Activated T-helper 9 cell treated with anti-CD3 and anti-CD28 coated beads, Interleukin-2, amount 50 U/mL, for 16 hours (primary cell): ENCODE data around the gene RASSF4.

Experiments used
- DNase-seq: peaks from one replicate; pipeline ENCODE4 v3.0.0-alpha.2; 2020; ENCODE audit warnings: low read depth

The RASSF4 gene

DNA sequence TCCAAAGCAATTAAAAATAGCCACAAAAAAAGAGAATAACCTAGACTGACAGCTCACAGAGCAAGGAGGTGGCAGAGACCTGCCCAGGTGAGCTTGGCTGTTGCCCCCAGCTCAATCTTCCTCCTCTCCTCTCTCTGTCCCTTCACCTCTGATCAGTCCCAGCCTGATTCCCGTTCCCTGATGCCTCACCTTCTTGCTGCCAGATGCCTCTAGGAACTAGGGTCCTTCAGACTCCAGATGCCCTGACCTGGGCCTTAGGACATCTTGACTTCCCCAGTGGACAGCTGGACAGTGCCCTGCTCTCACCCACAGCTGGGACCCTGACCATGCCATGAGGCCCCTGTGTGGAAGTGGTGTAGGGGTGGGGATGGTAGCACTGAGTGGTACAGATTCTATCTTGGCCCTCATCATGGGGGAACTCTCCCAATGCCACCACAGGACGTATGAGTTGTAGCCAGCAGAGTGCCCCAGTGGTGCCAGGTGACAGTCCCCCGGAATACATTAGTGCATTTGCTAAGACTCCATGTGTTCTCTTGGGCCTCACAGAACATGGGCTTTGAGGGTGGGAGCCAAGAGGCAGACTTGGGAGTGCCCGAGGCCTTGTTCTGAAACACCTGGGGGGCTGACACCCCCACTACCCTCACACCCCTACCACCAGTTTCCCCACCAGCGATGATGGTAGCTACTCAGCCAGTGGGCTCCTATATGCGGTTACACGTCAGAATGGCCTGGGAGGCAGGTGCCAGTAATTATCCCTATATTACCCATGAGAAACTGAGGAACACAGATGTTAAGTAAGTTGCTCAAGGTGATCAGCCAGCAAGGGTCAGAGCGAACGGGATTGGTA is 17.0 kb downstream of the RASSF4 start:
- no peak for DNase-seq

DNA sequence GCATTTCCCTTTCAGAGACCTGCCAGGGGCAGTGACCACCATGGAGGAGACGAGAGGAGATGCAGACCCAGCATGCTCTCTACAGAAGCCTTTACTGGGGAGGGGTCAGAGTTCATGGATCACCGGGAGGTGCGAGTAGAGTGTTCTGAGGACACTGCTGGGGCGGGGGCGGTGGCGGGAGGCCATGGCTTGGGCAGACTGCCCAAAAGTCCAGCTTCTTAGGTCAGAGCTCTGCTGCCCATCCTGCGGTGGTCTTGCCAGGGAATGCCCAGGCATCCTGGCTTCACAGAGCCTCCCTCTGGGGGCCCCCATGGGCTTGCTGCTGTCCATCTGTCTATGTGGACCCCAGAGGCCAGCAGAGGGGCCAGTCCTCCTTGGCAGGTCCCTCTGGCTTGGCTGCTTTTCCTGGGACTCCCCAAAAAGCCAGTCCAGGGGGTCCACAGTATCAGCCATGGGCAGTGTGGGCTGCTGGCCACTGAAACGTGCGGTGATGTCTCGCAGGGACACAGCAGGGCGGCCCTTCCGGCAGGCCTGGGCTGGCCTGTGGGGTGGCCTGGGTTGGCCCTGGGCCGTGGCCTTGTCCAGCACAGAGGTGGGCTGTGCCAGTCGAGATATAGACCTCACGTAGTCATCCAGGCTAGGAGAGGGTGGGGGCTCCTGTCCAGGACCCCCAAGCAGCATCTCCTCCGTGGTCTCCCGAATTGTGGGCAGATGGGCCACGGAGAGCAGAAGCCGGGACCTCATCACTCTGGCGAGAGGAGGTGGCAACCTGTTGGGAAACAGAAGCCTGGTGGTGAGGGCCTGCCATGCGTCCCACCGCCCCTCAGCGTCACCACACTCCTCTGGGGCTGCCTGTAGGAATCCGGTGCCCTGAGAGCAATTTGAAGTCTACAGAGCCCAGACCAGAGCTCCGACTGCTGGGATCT is 17.9 kb downstream of the RASSF4 start:
- DNase-seq, result no peak

DNA sequence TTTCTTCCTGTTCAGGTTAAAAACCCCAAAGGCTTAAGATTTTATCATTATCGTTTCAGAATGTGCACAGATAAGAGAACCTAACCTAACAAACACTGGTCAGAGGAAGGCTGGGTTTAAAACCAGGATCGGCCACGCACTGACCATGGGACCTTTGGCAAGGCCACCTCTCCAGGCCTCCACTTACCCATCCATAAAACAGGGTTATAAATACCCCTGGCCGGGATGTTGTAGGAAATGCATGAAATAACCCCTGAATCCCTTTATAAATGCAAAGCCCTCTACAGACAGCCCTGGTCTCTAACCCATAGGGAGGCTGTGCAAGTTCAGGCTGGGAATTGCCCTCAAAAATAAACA is 18.6 kb downstream of the RASSF4 start:
- DNase-seq, result no peak

DNA sequence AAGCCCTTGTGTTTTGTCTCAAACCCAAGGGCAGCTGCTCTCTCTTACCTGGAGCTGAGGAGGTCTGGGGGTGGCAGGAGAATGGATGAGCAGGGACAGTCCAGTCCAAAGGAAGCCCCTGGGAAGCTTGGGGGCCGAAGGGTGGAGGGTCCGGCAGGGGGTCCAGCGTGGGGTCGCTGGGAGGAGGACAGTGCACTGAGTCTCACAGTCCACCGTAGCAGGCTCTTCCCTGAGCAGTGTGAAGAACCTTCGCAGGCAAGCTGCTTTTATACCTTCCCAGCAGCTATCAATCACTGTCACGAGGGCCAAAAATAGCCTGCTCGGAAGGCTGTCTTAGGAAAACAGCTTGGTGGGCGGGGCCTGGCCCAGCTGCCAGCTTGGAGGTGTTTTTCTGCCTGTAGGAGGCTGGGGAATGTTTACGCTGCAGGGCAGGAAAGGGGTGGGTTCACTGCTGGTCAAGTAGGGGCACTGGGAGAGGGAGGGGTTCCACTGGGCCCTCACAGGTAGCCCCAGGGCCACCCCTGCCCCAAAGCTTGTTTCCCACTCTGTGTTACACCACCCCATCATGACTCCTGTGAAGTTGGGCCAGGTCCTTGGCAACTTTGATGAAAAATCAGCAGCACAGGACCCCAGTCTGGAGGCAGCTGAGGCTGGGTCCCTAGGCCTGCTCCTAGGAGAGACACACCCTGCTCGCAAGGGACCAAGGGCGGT is 19.1 kb downstream of the RASSF4 start, which contains the start of gene DEPP1:
TSS of gene DEPP1 (minus strand) at position 240 of the 711 bp plus-strand sequence. CDS start 779 bp downstream, outside the sequence.
- DNase-seq, result no peak

DNA sequence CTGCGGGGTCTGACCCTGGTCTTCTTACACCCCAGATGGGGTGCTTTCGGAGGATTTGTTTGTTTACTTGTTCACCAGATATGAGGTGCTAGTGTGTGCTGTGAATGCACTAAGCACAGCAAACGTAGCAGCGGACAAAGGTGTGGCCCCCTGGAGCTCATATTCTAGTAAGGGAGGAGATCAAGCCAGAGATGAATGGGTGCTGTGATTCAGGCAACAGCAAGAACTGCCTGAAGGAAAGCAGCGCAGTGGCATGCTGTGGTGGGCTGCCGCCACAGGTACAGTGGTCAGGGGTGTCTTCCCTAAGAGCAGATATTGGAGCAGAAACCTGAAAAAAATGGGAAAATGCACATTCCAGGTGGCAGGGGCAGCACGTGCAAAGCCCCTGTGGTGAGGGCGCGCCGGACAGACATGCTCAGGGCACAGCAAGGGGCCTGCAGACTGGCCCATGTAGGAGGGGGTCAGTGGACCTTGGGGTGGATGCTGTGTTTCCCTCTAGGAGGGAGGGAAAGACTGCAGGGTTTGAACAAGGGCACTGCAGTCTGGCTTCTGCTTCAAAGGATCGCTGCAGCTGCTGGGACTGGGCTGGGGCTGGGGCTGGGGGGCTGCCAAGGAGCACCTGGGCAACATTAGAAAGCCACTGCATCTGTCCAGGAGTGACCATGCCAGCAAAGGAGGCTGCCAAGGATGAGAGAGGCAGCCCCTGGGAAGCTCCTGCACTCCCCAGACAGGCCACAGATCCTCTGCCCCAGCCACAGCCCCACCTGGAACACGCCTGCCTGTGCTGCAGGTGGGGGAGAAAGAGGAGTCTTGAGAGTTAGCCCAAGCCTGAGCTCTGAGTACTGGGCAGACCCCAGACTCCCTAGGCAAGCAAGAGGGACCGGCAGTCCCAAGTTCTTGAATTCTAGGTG is 19.9 kb downstream of the RASSF4 start:
- no peak for DNase-seq

DNA sequence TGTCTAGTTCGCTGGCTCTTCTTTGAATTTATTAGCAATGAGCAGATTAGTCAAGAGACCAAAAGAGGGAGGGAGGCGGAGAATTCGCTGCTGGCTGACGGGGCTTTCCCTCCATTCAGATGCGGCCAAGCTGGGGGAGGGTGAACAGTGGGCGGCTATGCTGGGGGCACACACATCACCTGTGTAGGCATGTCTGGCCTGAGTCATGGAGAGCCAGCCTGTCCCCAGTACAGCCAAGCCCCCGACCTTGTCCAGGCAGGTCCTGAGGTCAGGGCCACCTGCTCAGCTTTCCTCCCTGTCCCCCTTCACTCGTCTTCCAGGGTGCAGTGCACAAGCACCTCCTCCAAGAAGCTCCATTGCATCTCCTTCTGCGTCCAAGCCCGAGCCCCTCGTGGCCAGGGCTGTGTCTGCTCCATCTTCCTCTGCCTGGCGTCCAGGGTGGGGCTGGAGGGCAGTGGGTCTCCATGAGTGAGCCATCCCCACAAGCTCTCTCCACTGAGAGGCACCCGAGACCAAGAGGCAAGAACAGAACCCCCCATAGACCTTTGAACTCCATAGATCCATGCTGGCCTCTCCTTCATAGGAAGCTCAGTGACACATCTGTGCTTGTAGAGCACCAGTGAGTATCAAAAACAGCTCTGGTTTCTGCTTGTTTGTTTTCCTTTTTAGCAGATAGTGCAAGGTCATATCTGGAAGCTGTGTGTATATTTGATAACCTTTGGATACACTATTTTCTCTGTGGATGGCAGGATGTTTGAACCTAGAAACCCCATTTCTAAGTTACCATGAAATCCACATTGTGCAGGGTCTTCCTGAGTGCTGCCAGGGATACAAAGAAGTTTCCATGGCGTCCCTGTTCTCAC is 20.9 kb downstream of the RASSF4 start:
- no peak for DNase-seq

DNA sequence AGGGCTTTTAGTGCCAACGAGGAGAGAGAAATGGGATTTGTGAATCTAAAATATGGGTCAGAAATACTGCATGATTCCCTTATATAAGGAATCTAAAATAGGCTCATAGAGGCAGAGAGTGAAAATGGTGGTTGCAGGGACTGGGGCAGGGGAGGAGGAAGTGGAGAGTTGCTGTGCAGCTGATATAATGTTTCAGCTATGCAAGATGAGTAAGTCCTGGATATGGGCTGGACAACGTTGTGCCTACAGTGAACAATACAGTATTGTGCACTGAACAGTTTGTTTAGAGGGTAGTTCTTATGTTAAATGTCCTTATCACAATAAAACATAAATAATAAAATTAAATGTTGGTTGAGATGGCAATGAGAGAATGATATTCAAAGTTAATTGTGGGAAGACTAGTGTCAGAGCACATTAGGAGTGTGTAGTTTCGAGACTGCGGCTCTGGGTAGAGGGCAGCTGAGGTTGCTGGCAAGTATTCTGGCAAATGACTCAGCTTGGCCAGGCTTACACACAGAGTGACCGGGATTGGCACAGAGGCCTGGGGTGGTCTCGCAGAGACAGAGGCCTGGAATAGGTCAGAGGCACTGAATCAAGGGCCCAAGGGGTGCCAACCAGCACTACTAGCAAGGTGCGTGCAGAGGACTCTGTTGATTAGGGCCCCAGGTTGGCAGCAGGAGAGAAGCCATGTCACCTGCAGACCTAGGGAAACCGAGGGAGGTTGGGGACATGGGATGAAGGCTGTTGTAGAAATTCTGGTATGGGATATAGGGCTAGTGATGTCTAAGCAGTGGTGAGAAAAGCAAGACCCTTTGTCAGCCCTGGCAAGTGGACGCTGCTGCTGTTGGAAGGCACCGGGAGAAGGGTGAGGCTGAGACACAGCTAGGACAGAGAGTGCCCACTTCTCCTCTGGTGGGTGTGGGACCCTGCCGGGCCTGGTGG is 21.8 kb downstream of the RASSF4 start:
- DNase-seq, result no peak

DNA sequence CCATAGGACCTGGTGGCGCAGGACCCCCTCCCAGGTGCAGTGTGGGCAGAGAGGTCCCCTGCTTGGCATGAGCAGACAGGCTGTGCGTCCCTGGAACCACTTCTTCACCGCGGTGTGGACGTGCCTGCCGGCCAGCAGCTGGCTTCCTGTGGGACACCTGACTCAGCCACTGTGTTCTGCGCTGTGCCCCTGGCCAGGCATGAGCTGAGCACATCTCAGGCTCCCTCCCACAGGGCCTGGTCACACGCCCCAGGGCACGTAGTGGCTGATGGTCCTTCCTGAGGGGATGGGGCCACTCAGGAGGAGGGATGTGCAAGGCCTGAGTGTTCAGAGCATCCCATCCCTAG is 22.5 kb downstream of the RASSF4 start:
- no peak for DNase-seq

DNA sequence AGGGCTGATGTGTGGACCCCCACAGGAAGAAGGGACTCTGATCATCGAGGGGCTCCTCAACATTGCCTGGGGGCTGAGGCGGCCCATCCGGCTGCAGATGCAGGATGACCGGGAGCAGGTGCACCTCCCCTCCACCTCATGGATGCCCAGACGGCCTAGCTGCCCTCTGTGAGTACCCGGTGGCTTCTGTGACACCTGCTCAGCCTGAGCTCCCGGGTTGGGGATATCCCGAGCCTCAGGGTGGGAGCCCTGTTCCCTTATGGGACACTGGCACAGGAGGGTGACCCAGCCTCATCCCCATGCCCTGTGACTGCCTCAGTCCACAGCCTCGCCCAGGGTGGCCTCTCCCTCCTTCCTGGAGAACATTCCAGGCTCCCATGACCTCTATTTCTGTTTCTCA is 22.9 kb downstream of the RASSF4 start:
- no peak for DNase-seq

DNA sequence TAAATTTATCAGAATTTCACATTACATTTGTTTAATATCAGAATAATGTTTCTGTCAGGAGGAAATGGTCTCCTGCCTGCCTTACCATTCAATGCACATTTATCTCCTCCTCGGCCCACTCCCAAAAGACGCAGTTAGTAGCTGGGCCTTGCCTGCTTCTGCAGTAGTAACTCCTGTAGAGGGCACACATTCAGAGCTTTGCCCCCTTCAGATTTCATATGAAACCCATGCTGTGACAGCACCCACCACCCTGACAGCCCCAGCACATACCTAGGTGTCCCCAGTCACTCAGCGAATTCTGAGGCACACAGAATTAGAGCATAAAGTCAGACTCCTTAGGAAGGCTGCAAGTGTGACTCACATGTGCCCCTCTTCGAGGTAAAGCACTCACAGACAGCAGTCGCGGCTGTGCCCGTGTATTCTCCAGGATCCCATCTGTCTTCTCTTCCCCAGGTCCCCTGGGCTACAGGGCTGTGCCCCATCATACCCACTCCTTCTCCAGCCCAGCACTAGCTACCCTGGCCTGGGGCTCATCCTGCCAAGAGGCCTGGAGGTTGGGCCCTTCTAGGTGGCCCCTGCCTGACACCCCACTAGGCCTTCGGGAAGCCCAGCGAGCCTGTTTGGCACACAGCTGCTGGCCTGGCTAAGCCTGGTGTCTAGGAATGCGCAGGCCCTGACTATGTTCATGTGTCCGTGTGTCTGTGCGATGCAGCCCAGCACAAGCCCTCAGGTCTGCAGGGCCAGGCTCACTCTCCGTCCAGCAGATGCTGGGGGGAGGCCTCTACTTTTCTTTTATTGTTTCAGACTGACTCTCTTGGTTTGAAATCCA is 23.7 kb downstream of the RASSF4 start:
- DNase-seq, result no peak

DNA sequence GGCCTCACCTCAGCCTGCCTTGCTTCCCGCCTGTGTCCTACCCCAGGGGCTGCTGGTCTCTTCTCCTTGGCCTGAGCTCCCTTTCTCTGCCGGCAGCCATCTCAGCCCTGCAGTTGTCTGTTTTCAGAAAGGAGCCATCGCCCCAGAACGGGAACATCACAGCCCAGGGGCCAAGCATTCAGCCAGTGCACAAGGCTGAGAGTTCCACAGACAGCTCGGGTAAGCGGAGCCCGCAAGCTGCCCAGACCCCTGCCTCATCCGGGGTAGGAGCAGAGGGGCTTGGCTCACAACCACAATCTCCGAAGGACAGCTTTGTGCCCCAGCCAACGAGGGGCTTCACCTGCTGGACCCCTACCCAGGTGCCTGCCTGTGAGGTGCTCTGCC is 24.3 kb downstream of the RASSF4 start:
- DNase-seq, result no peak

DNA sequence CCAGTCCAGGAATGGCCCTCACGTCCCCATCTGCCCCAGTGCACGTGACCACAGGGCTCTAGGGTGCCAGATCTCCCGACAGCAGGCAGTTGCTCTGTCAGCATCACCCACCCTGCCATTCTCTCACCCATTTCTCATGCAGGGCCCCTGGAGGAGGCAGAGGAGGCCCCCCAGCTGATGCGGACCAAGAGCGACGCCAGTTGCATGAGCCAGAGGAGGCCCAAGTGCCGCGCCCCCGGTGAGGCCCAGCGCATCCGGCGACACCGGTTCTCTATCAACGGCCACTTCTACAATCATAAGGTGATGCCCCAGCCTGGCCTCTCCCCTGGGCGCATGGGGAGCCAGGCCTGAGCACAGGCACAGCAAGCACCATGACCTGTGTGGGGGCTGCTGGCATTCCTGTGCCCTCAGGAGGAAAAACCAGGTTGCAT is 25.1 kb downstream of the RASSF4 start:
- DNase-seq, result no peak

DNA sequence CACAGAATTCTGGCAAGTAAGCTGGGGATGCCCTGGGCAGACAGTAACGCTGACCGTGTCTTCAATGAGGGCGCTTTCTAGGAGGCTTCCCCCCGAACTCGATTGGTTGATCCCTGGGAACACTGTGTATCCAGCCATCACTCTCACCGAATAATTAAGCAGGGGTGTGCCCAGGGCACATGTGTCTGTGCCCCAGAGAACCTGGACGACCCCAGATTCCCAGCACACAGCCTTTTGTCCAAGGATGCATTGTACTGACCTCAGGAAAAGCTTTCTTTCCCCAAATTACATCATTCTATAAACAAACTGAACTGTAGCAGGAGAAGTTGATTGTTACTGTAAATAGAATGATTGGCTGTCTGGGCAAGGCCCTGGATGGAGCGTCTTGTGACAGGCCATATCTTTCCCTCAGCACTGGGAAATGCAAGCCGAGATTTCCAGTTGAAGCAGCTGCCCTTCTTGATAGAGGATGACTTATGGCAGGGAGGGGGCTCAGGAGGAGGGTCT is 25.6 kb downstream of the RASSF4 start:
- no peak for DNase-seq

DNA sequence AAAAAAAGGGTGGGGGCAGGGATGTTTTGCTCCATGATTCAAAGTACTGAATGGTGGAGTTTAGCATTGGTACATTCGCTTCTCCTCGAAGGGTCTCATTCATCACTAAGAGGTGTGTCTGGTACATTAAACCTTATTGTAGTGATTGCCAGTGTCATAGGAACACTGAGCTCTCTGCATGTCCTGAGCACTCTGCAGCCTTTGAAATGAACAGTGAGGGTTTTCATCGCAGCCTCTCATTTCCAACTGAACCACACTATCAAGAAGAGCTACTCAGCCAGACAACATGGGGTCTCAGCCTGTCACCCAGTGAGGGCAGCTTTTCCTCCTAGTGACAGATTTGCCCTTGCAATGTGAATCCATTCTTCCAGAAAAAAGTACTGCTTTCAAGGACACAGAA is 26.6 kb downstream of the RASSF4 start:
- DNase-seq, result no peak

DNA sequence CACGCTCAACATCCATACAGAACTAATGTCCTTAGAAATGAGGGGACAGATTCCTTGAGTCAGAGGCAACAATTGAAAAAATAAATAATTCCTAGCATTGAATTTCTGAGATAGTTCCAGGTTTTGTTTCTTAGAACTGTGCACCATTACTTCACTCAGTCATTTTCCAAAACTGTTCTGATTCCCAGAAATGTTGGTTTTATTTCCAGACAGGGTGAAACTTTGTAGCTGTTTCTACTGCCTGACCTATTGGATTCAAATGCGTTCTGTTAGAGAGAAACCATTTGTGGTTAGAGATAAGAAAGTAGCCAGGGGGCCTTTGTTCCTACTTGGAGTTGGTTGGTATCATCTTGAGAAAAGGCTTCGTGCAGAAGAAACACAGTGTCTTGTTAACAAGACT is 27.1 kb downstream of the RASSF4 start:
- no peak for DNase-seq

DNA sequence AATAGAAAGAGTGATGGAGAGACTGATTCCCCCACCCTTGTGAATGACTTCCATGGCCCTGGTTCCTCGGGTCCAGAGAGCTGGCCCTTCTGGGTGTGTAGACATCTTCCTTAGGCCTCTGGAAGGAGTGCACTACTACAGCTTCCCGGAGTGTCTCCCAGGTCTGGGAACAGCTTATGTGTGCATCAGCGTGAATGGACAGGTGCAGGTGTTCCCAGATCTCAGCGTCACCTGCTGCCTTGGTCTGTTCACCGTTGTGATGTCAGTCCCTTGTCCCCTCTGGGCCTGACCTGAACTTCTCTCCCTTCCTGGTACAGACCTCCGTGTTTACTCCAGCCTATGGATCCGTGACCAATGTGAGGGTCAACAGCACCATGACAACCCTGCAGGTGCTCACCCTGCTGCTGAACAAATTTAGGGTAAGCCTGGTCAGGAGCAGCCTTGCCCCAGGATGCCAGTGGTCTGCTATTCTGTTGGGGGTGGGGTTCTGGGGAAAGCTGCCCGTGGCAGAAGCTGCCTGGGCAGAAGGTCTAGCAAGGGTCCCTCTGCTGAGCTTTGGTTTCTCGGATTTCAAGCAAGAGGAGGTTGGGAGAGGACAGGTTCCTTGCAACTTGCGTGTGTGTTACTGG is 29.5 kb downstream of the RASSF4 start:
- no peak for DNase-seq

DNA sequence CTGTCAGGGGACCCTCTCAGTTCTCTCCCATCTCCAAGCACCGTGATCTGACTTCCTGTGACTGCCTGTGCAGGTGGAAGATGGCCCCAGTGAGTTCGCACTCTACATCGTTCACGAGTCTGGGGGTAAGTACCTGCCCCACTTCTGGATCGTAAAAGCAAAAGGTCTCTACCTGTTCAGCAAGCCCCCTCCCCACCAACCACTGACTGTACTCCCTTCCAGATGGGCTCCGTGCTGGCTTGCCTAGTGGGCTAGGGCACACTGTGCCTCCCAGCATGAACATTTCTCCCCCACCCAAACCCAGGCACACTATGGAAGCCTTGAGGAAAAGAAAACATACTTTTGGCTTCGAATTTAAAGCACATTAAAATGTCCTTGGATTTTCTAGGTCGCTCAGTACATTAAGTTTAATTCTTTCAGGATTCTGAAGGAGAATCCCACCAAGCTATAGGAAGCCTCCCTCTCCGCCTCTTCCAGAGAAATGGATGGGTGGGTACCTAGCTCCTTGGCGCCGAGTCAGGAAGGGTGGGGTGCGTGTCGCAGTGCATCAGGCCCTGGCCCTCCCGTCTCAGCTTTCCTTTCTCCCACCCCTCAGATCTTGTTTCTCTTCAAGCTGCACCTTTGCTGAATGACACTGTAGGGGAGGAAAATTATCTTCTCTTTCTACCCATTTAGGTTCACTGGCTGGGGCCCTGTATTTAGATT is 30.1 kb downstream of the RASSF4 start:
- no peak for DNase-seq
